Measurements from ENCODE around the gene UGDH. TPM values are rescaled to one million over a fixed set of nuclear protein-coding genes. Genes with fewer than 3 reads are reported as not detected.
"Not testable (repeated sequence)": the region's sequence is repeated elsewhere in the genome, so short reads cannot be mapped to it uniquely, and the experiment has no call there.

Gene UGDH
- total RNA-seq, 1 experiment from 2014 or later, result 104 TPM

DNA sequence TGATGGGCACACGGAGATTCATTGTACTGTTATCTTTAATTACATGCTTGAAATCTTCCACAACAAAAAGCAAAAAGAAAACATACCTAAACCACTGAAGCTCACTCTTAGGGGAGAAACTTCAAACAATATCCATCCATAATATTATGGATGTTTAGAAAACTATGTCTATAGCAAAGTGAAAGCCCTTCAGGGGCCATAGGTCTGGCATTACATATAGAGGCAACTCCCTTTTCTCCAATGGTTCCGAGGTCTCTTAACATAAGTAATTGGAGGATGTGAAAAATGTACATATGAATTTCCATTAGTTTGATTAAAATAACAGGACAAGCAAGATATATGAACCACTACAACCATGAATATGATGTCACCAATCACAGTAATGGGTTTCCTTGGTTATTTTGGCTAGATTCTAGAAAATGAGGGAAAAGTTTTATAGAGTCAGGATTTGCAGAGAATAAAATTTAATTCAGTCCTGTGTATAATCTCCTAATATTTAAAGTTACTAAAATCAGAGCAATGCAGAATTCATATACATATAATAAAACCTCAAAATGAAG, 10.8 kb downstream of the UGDH start:
- H3K27ac ChIP-seq (ENCODE audit: insufficient read length, low read depth, low read length), result no peak overlapping the region
- no CpG with 5 or more reads among the region's 2 CpGs for WGBS (ENCODE audit: extremely low coverage, insufficient read length, low lambda C conversion rate)
- no peak overlapping the region for H2BK12ac ChIP-seq (ENCODE audit: insufficient read length, low read depth, low read length)
- no peaks in the 10 kb centered on the region for H4K20me1 ChIP-seq (ENCODE audit: control insufficient read depth, insufficient read depth, insufficient read length)
- H3K79me2 ChIP-seq (ENCODE audit: insufficient read depth, low read length), result no peaks in the 10 kb centered on the region; the same call in 1 of the 2 replicates
- H3K9me3 ChIP-seq (ENCODE audit: control insufficient read depth, low read depth, low read length), result no peaks in the 10 kb centered on the region
- H4K5ac ChIP-seq (ENCODE audit: insufficient read length, low read depth, low read length), result no peak overlapping the region
- Mint-ChIP-seq H3K27ac (no peak overlapping the region), H3K4me1 (no peaks in the 10 kb centered on the region), H3K27me3 (ENCODE audit: low read depth) (no peaks in the 10 kb centered on the region), H3K4me3 (no peak overlapping the region), H3K36me3 (ENCODE audit: insufficient read depth in 1 of 3, low read depth in 3 of 3) (peaks cover 12 to 56% (median 35%) of the 10 kb centered on the region in 3 experiments; a peak in 6 of 7 replicates), H3K9me3 (no peaks in the 10 kb centered on the region)
- no peak overlapping the region for H4K91ac ChIP-seq (ENCODE audit: insufficient read length, low read depth, low read length)
- no peak overlapping the region for H3K4ac ChIP-seq (ENCODE audit: low read depth, low read length)
- no peak overlapping the region for H3T11ph ChIP-seq (ENCODE audit: low read length)
- H2AK5ac ChIP-seq (ENCODE audit: insufficient read length, low read length), result no peak overlapping the region
- H3K4me2 ChIP-seq (ENCODE audit: insufficient read depth, insufficient read length, low read length), result no peak overlapping the region
- DNase-seq, result no peak
- H2BK5ac ChIP-seq (ENCODE audit: insufficient read length, low read length), result no peak overlapping the region
- H3K23me2 ChIP-seq (ENCODE audit: insufficient read length, low read depth, low read length, poor library complexity, severe bottlenecking), result no peaks in the 10 kb centered on the region
- no peak overlapping the region for H2AFZ ChIP-seq (ENCODE audit: low read length)
- no peak overlapping the region for H4K8ac ChIP-seq (replicated peaks; ENCODE audit: insufficient read length, low read depth, low read length)
- no peaks in the 10 kb centered on the region for H3K4me1 ChIP-seq (ENCODE audit: insufficient read depth, low read length)
- H2BK120ac ChIP-seq (ENCODE audit: low read depth, low read length, poor library complexity, severe bottlenecking), result no peak overlapping the region
- H3K56ac ChIP-seq (ENCODE audit: insufficient read length, low read depth, low read length), result no peak overlapping the region
- no peak overlapping the region for H3K9ac ChIP-seq (ENCODE audit: extremely low read depth, insufficient read length, low read length)
- no peak overlapping the region for H2BK20ac ChIP-seq (ENCODE audit: low read depth, low read length, poor library complexity, severe bottlenecking)
- no peak overlapping the region for H3K23ac ChIP-seq (ENCODE audit: insufficient read length, low read depth, low read length)
- no peak overlapping the region for H3K14ac ChIP-seq (ENCODE audit: insufficient read depth, low read length)
- H3K27me3 ChIP-seq (ENCODE audit: insufficient read depth, low read length), result no peaks in the 10 kb centered on the region
- H3K79me1 ChIP-seq (ENCODE audit: insufficient read depth, low read depth, low read length, poor library complexity, severe bottlenecking), result no peaks in the 10 kb centered on the region
- H3K18ac ChIP-seq (ENCODE audit: insufficient read length, low read depth, low read length), result no peak overlapping the region
- TF ChIP-seq, protein P1, sequence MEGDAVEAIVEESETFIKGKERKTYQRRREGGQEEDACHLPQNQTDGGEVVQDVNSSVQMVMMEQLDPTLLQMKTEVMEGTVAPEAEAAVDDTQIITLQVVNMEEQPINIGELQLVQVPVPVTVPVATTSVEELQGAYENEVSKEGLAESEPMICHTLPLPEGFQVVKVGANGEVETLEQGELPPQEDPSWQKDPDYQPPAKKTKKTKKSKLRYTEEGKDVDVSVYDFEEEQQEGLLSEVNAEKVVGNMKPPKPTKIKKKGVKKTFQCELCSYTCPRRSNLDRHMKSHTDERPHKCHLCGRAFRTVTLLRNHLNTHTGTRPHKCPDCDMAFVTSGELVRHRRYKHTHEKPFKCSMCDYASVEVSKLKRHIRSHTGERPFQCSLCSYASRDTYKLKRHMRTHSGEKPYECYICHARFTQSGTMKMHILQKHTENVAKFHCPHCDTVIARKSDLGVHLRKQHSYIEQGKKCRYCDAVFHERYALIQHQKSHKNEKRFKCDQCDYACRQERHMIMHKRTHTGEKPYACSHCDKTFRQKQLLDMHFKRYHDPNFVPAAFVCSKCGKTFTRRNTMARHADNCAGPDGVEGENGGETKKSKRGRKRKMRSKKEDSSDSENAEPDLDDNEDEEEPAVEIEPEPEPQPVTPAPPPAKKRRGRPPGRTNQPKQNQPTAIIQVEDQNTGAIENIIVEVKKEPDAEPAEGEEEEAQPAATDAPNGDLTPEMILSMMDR (conservative IDR thresholded peaks at IDR 0.05), result no peak
- H2BK15ac ChIP-seq (ENCODE audit: low read depth, low read length), result no peak overlapping the region

DNA sequence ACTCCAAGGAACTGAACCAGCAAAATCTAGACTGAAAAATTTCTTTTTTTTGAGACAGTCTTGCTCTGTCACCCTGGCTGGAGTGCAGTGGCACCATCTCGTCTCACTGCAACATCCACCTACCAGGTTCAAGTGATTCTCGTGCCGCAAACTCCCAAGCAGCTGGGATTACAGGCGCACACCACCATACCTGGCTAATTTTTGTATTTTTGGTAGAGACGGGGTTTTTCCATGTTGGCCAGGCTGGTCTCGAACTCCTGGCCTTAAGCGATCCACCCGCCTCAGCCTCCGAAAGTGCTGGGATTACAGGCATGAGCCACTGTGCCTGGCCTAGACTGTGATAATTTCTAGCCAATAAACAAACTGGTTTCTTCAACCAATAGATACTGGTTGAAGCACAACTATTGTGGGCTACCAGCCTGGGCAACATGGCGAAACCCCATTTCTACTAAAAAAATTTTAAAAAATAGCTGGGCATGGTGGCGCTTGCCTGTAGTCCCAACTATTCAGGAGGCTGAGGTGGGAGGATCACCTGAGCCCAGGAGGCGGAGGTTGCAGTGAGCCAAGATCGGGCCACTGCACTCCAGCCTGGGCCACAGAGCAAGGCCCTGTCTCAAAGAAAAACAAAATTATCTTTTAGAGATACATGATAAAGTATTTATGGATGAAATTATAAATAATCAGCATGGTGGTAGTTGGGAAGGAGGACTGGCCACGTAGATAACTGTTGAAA, 11.4 kb downstream of the UGDH start:
- not testable (repeated sequence) for H3K9ac ChIP-seq (ENCODE audit: extremely low read depth, insufficient read length, low read length); H3K18ac ChIP-seq (ENCODE audit: insufficient read length, low read depth, low read length); H4K8ac ChIP-seq (replicated peaks; ENCODE audit: insufficient read length, low read depth, low read length); H3K79me1 ChIP-seq (ENCODE audit: insufficient read depth, low read depth, low read length, poor library complexity, severe bottlenecking); H4K91ac ChIP-seq (ENCODE audit: insufficient read length, low read depth, low read length); H3K4me1 ChIP-seq (ENCODE audit: insufficient read depth, low read length); H3T11ph ChIP-seq (ENCODE audit: low read length); H3K23ac ChIP-seq (ENCODE audit: insufficient read length, low read depth, low read length); H3K4me2 ChIP-seq (ENCODE audit: insufficient read depth, insufficient read length, low read length); H2AK5ac ChIP-seq (ENCODE audit: insufficient read length, low read length); H2BK5ac ChIP-seq (ENCODE audit: insufficient read length, low read length); H2BK12ac ChIP-seq (ENCODE audit: insufficient read length, low read depth, low read length); DNase-seq; H3K4me3 Mint-ChIP-seq; H3K27me3 Mint-ChIP-seq (ENCODE audit: low read depth); H4K5ac ChIP-seq (ENCODE audit: insufficient read length, low read depth, low read length); H3K27ac ChIP-seq (ENCODE audit: insufficient read length, low read depth, low read length); H3K23me2 ChIP-seq (ENCODE audit: insufficient read length, low read depth, low read length, poor library complexity, severe bottlenecking); H2BK20ac ChIP-seq (ENCODE audit: low read depth, low read length, poor library complexity, severe bottlenecking); H3K27ac Mint-ChIP-seq; H2BK15ac ChIP-seq (ENCODE audit: low read depth, low read length); H3K79me2 ChIP-seq (ENCODE audit: insufficient read depth, low read length); H3K4ac ChIP-seq (ENCODE audit: low read depth, low read length); H3K14ac ChIP-seq (ENCODE audit: insufficient read depth, low read length); H2BK120ac ChIP-seq (ENCODE audit: low read depth, low read length, poor library complexity, severe bottlenecking); H3K9me3 Mint-ChIP-seq; H3K4me1 Mint-ChIP-seq; H3K9me3 ChIP-seq (ENCODE audit: control insufficient read depth, low read depth, low read length); H3K27me3 ChIP-seq (ENCODE audit: insufficient read depth, low read length); H4K20me1 ChIP-seq (ENCODE audit: control insufficient read depth, insufficient read depth, insufficient read length); H2AFZ ChIP-seq (ENCODE audit: low read length); H3K56ac ChIP-seq (ENCODE audit: insufficient read length, low read depth, low read length)
- H3K36me3 Mint-ChIP-seq (ENCODE audit: insufficient read depth in 1 of 3, low read depth in 3 of 3), result peaks cover 10 to 58% (median 33%) of the 10 kb centered on the region in 3 experiments; a peak in 6 of 7 replicates
- WGBS (ENCODE audit: extremely low coverage, insufficient read length, low lambda C conversion rate), result no CpG with 5 or more reads among the region's 14 CpGs
